IPS-18c (cell line): Measurements from ENCODE around the gene ASB13.

Experiments used
- H3K4me3 ChIP-seq: 2 replicates; pipeline ENCODE4 v1.7.0; 2013; ENCODE audit warnings: low read depth, mild to moderate bottlenecking, low read length, moderate library complexity; ENCODE audit not compliant: insufficient read depth
- H3K9me3 ChIP-seq: one replicate; pipeline ENCODE4 v1.6.1; 2013; ENCODE audit warnings: mild to moderate bottlenecking, low read length, moderate library complexity; ENCODE audit not compliant: control insufficient read depth, insufficient read depth

ASB13 gene, protein sequence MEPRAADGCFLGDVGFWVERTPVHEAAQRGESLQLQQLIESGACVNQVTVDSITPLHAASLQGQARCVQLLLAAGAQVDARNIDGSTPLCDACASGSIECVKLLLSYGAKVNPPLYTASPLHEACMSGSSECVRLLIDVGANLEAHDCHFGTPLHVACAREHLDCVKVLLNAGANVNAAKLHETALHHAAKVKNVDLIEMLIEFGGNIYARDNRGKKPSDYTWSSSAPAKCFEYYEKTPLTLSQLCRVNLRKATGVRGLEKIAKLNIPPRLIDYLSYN

DNA sequence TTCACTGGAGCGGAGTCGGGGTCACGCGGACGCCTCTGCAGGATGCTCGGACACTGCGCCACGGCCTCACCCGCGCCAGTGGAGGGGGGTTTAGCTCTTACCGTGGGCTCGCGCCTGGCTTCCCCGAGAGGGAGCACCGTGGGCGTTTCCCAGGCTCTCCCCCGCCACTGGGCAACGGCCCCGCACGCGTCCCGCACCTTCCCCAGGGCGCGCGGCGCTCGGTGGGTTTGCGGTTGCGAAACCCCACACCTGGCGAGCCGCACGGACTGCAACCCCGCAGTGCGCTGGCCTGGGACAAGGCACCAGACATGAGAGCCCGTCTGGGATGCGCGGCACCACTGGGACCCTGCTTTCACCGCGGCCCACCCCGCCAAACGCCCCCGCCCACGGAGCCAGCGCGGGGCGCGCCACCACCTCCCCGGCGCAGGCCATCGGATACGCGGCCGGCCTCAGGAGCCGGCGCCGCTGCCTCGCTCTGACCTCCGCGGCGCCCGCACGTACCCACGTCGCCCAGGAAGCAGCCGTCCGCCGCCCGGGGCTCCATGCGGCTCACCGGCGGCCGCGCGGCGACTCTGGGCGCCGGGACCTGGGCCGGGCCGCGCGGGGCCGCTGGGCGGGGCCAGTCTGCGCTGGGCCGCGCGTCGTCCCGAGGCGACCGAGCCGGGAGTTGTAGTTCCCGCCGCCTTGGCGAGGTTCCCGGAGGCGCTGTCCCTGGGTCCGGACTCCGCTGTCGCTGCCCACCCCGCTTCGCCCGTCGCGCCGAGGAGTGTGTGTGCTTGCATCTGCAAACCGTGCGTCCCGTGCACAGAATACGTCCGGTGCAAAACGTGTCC lies at the start of gene ASB13:
TSS of gene ASB13 (minus strand) at position 588 of the 833 bp plus-strand sequence. CDS start at position 544, 44 bp downstream.
- Histone ChIP-seq H3K4me3 (peak within 1 kb of the TSS; percentile 88), H3K9me3 (peaks cover 4% of the 10 kb centered on the region)

DNA sequence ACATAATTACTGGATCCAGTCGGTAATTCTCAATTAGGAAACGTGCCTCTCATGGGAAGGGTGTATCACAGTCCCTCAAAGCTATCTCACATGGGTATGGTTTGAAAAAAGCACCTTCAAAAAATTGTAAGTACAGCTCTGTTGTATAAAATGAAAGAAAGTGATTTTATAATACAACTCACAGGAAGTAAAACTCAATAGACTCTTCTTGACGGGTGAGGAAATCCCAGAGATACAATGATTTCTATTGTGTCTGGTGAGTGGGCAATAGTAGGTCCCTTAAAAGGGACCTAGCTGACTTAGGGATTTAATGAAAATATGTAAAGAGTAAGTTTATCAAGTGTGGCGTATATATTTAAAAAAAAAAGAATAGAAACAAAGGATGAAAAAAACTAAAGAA lies 45.2 kb upstream of the ASB13 start:
- Histone ChIP-seq H3K9me3 (no peaks in the 10 kb centered on the region), H3K4me3 (no peak overlapping the region)

DNA sequence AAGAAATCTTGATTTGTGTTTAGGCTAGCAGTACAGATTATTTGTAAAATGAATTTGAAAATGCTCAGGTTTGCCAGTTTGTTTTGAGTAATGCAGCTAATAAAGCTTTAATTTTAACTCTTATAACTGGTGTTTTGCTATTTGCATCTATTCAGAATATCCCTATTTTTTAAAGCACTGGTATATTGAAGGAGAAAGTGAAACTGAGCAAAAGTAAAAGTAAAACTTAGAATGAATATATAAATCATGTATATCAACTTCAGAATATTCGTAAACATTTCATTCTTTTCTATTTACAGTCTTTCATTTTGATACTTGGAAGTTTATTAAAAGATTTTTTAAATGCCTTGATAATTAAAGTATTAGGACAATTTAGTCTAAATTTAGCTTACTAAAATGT lies 44.5 kb upstream of the ASB13 start:
- Histone ChIP-seq H3K4me3 (no peak overlapping the region), H3K9me3 (no peaks in the 10 kb centered on the region)

DNA sequence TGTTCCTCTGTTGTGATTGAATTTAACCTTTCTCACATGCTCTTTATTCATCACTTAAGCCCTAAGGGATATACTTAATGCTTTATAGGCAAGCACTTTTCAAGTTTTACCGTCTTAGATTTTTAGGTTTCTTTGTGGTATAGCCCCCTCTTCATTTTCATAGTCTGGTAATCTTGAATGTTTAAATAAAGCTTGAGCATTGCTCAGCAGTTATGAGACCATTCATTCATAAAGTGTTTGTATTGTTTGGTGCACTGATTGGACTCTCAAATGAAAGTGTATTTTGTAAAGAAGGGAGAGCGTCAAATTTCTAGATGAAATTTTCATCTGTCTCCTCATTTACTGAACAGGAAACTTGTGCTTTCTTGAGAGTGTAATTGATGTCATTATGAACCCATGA lies 43.5 kb upstream of the ASB13 start:
- Histone ChIP-seq H3K9me3 (no peaks in the 10 kb centered on the region), H3K4me3 (no peak overlapping the region)

DNA sequence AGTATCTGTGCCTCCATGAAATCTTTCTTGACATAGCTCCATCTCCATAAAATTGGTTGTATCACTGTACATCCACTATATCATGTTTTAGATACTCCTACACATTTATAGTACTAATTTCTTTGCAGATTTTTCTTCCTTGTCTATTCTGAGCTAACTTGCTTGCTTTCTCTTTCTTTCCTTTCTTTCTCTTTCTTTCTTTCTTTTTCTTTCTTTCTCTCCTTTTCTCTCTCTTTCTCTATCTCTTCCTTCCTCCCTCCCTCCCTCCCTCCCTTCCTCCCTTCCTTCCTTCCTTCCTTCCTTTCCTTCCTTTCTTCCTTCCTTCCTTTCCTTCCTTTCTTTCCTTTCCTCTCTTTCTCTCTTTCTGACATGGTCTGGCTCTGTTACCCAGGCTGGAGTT lies 42.0 kb upstream of the ASB13 start:
- H3K4me3 ChIP-seq = no peak overlapping the region
- H3K9me3 ChIP-seq = no peaks in the 10 kb centered on the region

DNA sequence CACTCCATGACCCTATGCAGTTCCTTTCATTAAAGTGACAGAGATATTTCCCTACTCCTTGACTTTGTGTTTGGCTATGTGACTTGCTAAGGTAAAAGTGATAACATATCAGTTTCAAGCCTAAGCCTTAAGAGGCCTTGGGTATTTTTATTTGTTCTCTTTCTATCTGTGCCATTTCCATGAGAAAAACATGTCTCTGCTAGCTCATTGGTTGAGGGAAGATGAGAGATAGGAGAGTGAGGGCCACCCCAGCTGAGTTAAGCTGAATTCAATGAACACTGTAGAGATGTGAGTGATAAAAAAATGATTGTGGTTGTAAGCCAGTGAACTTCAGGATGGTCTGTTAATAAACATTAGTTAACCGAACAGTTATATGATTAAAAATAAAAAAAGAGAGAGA lies 31.7 kb upstream of the ASB13 start:
- H3K4me3 ChIP-seq = no peak overlapping the region
- H3K9me3 ChIP-seq = no peaks in the 10 kb centered on the region

DNA sequence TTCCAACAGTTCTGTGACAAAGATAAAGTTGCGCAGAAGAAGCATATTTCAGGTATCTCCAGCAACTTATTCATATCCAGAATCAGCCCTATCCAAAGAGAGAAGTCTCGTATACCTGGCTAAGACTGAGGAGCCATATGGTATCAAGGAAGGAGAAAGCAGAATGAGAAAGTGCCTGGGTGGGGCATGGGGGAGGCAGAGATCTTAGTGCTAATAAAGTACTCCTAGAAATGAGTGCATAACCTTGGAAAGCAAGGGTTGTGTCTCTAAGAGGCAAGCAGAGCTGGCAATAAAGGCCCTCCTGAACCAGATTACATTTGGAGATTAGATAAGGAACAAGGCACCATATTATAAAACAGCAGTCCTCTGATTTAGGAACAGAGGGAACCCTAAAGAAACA lies 30.9 kb upstream of the ASB13 start:
- Histone ChIP-seq H3K4me3 (no peak overlapping the region), H3K9me3 (no peaks in the 10 kb centered on the region)

DNA sequence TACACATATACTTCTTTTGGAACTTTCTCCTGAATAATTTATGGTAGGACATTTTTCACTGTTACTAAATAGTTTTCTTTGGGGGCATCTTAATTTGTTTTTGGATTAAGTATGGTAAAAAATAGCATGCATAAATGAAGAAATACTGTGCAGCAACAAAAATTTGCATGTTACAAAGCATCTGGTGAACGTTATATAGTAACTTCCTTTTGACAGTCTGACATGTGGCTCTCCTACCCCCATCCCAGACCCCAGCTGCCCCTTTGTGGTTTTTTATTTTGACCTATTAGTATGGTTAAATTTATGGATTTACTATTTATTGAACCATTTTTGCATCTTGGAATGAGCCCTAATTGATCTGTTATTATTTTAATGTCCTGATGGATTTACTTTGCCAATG lies 28.2 kb upstream of the ASB13 start:
- Histone ChIP-seq H3K9me3 (no peaks in the 10 kb centered on the region), H3K4me3 (no peak overlapping the region)

DNA sequence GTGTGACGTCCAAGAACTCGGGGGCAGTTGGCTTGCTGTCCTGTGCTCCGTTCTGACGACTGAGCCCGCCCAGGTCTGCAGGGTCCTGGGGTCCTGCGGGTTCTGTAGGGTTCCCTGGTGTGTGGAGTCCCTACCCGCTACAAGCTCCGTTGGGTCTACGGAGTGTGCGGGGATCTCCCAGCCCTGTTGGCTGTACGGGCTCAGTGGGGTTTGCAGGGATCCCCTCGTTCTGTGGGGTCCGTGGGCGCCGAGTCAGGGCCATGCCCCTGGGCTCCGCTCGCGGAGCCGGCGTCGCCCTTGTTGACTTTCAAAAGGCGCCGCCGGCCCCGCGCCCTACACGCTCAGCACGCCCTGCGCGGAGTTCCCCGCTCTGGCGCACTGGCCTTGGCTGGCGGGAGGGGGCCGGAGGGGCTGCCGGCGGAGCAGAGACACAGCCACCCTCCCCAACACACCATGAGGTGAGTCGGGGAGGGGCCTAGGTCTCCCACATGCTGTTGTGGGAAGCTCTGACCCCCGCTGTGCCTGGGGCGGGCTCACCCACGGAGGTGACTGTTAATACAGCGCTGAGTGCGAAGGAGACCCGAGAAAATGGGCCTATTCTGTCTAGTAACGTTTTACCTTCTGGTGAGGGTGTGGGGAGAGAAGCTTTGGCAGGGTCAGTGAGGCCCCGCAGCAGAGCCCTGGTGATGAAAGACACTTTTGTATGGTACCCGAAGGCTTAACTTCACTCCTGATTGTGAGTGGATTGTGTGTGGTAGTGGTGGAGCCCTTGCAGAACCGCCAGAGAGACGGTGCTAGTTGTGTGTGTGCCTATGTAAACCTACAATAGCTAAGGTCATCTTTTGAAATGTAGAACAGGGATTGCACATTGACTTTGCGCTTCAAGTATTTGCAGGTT lies 26.3 kb upstream of the ASB13 start:
- Histone ChIP-seq H3K4me3 (peak overlapping the region; percentile 88), H3K9me3 (no peaks in the 10 kb centered on the region)

DNA sequence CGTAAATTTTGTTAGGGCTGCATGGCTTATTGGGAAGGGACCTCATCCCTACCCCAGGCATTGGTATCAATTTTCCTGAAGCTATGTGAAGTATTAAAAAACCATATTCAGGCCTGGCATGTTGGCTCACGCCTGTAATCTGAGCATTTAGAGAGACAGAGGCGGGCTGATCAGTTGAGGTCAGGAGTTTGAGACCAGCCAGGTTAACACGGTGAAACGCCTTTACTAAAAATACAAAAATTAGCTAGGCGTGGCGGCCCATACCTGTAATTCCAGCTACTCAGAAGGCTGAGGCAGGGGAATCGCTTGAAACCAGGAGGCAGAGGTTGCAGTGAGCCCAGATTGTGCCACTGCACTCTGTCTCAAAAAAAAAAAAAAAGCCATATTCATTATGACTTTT lies 25.4 kb upstream of the ASB13 start:
- H3K9me3 ChIP-seq = no peaks in the 10 kb centered on the region
- H3K4me3 ChIP-seq = no peak overlapping the region; the same call in 1 of the 2 replicates

DNA sequence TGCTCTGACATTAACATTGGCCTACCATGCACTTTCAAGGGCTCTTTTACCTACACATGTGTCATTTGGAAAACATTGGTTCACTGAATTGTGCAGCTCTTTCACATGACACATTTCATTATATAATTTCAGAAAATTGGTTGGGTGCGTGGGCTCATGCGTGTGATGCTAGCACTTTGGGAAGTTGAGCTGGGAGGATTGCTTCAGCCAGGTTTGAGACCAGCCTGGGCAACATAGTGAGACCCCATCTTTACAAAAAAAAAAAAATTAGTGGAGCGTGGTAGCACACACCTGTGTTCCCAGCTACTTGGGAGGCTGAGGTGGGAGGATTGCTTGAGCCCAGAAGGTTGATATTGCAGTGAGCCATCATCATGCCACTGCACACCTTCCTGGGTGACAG lies 22.2 kb upstream of the ASB13 start:
- no peak overlapping the region for H3K4me3 ChIP-seq
- H3K9me3 ChIP-seq = no peaks in the 10 kb centered on the region

DNA sequence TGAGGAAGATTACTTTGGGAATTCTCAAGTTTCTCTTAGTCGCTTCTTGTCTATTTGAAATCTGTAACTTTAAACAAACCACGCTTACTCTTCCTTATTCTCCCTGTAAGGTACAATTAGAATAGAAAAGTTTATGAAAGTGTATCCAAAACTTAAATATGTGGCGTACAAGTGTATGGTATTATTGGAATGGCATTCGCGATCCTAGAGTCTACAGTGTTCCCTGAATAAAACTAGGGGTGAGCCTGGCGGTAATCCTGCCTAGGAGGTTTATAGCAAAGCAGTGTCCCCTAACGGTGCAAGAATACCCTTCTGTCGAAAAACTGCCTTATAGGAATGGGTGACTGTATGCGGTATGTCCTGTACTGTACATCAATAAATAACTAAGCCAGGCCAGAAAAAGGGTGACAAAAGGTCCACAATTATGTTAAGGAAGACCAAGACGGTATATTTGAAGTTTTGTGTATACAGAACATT lies 19.4 kb upstream of the ASB13 start:
- peak overlapping the region; percentile 94 for H3K4me3 ChIP-seq
- H3K9me3 ChIP-seq = no peaks in the 10 kb centered on the region

DNA sequence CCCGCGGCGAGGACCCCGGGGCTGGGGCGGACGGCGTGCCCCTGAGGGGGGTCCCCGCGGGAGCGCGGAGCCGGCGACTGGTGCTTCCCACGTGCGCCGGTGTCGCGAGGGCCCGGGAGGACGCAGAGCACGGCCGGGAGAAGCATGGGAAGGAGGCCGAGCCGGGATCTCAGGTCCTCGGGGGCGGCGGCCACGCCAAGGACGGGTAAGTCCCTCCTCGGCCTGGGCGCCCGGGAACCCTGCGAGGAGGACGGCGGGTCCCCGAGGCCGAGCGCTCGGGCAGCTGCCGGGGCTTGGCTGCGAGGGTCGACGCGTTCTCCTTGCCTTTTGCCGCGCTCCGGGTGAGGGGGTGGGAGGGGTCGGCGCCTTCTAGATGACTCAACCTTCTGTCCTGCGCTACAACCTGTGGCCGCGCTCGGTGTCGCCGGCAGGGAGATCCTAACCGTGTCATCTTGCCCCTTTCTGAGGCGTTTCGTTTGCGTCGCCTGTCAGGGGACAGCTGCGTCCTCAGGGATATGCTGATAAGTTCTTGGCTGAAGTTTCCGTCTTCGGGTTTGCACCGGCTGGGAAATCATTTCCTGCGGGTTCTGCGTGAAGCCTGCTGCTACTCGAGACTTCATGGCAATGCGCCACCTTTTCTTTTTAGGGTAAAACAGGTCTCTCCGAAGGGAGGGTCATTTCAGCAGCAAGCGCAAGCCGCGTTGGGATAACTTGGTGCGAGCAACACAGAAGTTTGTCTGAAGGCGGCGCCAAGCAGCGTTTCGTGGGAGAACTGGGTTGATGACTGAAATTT lies 18.8 kb upstream of the ASB13 start:
- Histone ChIP-seq H3K9me3 (no peaks in the 10 kb centered on the region), H3K4me3 (peak overlapping the region; percentile 94)

DNA sequence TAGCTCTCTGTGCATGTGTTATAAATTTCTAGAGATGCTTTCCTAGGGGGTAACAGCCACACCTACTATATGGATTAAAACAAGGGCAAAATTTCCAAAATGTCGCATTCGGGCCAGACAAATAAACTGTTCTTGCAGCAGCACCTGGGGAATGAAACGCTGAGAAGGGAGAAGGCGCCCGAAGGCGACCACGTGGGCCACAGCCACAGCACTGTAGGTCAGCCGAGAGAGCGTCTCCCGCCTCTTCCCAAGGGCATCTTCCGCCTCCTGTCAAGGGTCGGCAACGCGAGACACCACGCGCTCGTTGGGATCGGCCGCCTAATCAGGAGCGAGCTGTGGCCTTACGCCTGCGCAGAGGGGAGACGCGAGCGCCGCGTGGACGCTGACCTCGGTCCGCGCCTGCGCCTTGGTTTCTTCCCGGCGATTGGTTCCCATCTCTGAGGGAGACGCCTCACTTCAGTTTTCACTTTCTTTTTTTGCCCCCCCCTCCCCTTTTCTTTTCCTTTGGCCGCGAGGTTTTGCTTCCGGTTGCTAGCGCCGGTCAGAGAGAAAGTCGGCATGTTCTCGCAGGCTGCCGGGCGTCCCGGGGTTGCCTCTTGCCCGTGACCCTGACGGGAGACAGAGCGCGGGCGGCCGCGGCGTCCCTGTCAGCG lies 18.0 kb upstream of the ASB13 start, which contains the start of gene TASOR2:
TSS of gene TASOR2 (plus strand) at position 521 of the 653 bp plus-strand sequence. CDS start 35,805 bp downstream, outside the sequence.
- peak within 1 kb of the TSS; percentile 94 for H3K4me3 ChIP-seq
- no peaks in the 10 kb centered on the region for H3K9me3 ChIP-seq

DNA sequence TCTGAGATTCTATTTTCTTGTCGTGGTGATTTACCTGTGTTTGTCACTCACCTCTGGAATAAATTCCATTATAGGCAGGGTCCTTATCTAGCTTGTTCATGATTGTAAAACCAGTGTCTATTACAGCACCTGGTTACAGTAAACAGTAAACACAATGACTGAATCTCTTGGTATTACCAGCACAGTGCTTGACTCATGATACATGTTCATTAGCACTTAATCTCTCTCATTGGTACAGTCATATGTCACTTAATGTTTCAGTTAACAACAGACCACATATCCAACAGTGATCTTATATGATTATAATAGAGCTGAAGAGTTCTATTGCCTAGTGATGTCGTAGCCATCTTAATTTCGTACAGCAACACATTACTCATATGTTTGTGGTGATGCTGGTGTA lies 16.7 kb upstream of the ASB13 start:
- no peak overlapping the region for H3K4me3 ChIP-seq

DNA sequence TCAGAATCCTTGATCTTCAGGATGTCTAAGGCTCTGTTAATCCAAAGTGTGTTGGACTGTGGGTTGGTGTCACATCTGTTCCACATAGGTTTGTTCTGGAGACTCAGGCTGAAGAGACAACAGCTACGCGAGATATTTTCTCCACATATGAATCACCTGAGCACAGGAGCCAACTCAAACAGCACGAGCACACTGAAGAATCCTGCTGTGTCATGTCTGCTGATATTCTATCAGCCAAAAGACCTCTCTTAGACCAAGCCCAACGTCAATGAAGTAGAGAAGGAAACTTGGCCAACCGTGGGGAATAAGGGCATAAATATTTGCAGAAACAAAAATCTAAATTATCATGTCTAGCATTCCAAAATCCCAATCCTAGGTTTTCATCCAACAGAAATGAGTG lies 15.5 kb upstream of the ASB13 start:
- Histone ChIP-seq H3K9me3 (no peaks in the 10 kb centered on the region), H3K4me3 (no peak overlapping the region)

More for the DNA sequence above, 16.7 kb upstream of the ASB13 start:
- no peaks in the 10 kb centered on the region for H3K9me3 ChIP-seq
